ENCODE data around the gene HCRT.
"Not testable (repeated sequence)": the region's sequence is repeated elsewhere in the genome, so short reads cannot be mapped to it uniquely, and the experiment has no call there.

The HCRT gene

GRCh38 chr17:42225646-42226045 is 40.4 kb upstream of the HCRT start:
- Mint-ChIP-seq H3K4me1 (no peaks in the 10 kb centered on the region), H3K36me3 (ENCODE audit: low read depth) (peaks cover 38% of the 10 kb centered on the region), H3K4me3 (no peak overlapping the region), H3K27me3 (ENCODE audit: low read depth, poor library complexity) (no peaks in the 10 kb centered on the region), H3K9me3 (no peaks in the 10 kb centered on the region), H3K27ac (no peak overlapping the region)
- TF ChIP-seq, protein P1, sequence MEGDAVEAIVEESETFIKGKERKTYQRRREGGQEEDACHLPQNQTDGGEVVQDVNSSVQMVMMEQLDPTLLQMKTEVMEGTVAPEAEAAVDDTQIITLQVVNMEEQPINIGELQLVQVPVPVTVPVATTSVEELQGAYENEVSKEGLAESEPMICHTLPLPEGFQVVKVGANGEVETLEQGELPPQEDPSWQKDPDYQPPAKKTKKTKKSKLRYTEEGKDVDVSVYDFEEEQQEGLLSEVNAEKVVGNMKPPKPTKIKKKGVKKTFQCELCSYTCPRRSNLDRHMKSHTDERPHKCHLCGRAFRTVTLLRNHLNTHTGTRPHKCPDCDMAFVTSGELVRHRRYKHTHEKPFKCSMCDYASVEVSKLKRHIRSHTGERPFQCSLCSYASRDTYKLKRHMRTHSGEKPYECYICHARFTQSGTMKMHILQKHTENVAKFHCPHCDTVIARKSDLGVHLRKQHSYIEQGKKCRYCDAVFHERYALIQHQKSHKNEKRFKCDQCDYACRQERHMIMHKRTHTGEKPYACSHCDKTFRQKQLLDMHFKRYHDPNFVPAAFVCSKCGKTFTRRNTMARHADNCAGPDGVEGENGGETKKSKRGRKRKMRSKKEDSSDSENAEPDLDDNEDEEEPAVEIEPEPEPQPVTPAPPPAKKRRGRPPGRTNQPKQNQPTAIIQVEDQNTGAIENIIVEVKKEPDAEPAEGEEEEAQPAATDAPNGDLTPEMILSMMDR (IDR thresholded peaks at IDR 0.05): no peak
- no peak for DNase-seq

GRCh38 chr17:42224651-42225050 is 39.4 kb upstream of the HCRT start:
- TF ChIP-seq, protein P1 (IDR thresholded peaks at IDR 0.05): no peak
- DNase-seq: no peak
- no peaks in the 10 kb centered on the region for H3K4me1 Mint-ChIP-seq
- H3K36me3 Mint-ChIP-seq (ENCODE audit: low read depth): peaks cover 31% of the 10 kb centered on the region
- H3K9me3 Mint-ChIP-seq: no peaks in the 10 kb centered on the region
- H3K27ac Mint-ChIP-seq: no peak overlapping the region
- H3K27me3 Mint-ChIP-seq (ENCODE audit: low read depth, poor library complexity): no peaks in the 10 kb centered on the region
- no peak overlapping the region for H3K4me3 Mint-ChIP-seq

DNA sequence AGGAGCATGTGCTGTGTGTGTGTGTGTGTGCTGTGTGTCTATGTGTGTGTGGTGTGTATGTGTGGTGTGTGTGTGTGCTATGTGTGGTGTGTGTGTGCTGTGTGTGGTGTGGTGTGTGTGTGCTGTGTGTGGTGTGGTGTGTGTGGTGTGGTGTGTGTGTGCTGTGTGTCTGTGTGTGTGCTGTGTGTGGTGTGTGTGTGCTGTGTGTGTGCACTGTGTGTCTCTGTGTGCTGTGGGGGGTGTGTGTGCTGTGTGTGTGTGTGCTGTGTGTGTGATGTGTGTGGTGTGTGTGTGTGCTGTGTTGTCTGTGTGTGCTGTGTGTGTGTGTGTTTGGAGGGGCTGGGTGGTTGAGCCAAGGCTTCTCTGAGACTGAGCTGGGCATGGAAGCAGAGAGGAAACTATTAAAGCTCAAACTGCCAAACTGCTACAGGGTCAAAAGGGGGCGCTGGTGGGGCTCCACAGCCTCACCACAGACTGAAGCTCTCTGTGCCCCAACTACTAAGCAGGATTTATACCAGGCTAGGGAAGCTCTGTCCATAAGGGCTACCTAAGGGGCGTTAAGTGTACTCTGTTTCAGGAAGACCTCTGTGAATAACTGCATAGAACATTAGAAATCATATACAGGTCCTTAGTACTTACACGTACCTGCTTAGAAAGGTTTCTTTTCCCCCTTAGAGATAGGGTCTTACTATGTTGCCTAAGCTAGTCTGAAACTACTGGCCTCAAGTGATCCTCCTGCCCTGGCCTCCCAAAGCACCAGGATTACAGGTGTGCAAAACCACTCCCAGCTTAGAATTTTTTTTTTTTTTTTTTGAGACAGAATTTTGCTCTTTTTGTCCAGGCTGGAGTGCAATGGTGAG is 36.9 kb upstream of the HCRT start:
- H3K27me3 Mint-ChIP-seq (ENCODE audit: low read depth, poor library complexity): no peaks in the 10 kb centered on the region
- H3K4me1 Mint-ChIP-seq: no peaks in the 10 kb centered on the region
- peak overlapping the region; percentile 11 for H3K27ac Mint-ChIP-seq
- TF ChIP-seq, protein P1 (IDR thresholded peaks at IDR 0.05): peak; percentile 41
- peaks cover 29% of the 10 kb centered on the region for H3K36me3 Mint-ChIP-seq (ENCODE audit: low read depth)
- peak; percentile 41 for DNase-seq
- no peaks in the 10 kb centered on the region for H3K9me3 Mint-ChIP-seq
- H3K4me3 Mint-ChIP-seq: no peak overlapping the region

DNA sequence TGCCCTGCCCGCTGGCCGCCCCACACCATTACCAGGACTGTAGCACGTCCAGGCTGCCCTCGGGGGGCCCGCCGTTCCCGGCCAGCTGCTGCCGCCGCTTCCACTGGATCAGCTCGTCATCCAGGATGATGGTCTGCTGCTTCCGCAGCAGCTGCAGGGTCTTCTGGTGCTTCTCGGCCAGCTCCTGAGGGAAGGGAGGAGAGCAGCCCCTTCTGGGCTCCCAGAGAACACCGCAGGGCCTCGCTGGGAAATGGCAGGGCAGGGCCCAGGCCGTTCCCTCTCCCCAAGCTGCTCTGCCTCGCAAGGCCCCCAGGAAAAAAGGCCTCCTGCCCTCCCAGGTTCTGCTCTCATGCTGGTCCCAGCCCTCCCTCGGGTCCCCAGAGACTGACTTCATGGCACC is 34.0 kb upstream of the HCRT start:
- H3K4me3 Mint-ChIP-seq; H3K4me1 Mint-ChIP-seq; H3K9me3 Mint-ChIP-seq; H3K27me3 Mint-ChIP-seq (ENCODE audit: low read depth, poor library complexity); DNase-seq; H3K27ac Mint-ChIP-seq: not testable (repeated sequence)
- peaks cover 40% of the 10 kb centered on the region for H3K36me3 Mint-ChIP-seq (ENCODE audit: low read depth)

DNA sequence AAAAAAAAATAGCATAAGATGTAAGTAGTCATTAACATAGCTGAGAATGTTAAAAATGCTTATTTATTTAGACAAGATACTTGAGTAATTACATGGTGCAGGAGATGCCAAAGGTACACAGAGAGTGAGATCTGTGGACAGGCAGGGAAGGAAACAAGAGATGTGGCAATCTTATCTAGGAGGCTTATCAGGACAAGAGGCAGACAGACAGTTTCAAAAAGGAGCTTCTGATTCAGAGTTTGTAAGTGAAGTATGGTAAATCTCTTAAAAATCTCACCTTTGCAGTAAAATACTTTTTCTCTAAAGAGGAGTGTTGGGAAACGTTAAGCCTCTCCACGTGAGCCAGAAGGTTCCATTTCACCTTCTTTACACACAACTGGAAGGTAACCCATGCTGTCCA is 28.9 kb upstream of the HCRT start:
- Mint-ChIP-seq H3K27me3 (ENCODE audit: low read depth, poor library complexity) (no peaks in the 10 kb centered on the region), H3K9me3 (no peaks in the 10 kb centered on the region)

GRCh38 chr17:42212382-42212781 is 27.1 kb upstream of the HCRT start:
- Mint-ChIP-seq H3K36me3 (ENCODE audit: low read depth) (peaks cover 64% of the 10 kb centered on the region), H3K9me3 (no peaks in the 10 kb centered on the region), H3K27ac (no peak overlapping the region), H3K4me3 (no peak overlapping the region), H3K4me1 (no peaks in the 10 kb centered on the region), H3K27me3 (ENCODE audit: low read depth, poor library complexity) (no peaks in the 10 kb centered on the region)
- no peak for DNase-seq
- TF ChIP-seq, protein P1 (IDR thresholded peaks at IDR 0.05): no peak

More for the DNA sequence above, 28.9 kb upstream of the HCRT start:
- no peak for DNase-seq
- Mint-ChIP-seq H3K36me3 (ENCODE audit: low read depth) (peaks cover 55% of the 10 kb centered on the region), H3K27ac (no peak overlapping the region), H3K4me1 (no peaks in the 10 kb centered on the region), H3K4me3 (no peak overlapping the region)
- TF ChIP-seq, protein P1 (IDR thresholded peaks at IDR 0.05): no peak

- peak overlapping the region; percentile 57 for H3K27ac Mint-ChIP-seq
- DNase-seq; H3K4me1 Mint-ChIP-seq; H3K27me3 Mint-ChIP-seq (ENCODE audit: low read depth, poor library complexity); H3K9me3 Mint-ChIP-seq; H3K4me3 Mint-ChIP-seq: not testable (repeated sequence)
- peaks cover 64% of the 10 kb centered on the region for H3K36me3 Mint-ChIP-seq (ENCODE audit: low read depth)
Observed at GRCh38 chr17:42211921-42212341, 26.7 kb upstream of the HCRT start.

All from nephron progenitor cell (in vitro differentiated cells).